Stimulated activated naive CD4-positive, alpha-beta T cell (primary cell): ENCODE data around the gene NFKBIE.

Source experiments
- DNase-seq, 6 experiments: peaks; one replicate each; lab custom pipeline; 2025; lab: John Stamatoyannopoulos, UW

Gene NFKBIE

GRCh38 chr6:44297063-44298038, 32.0 kb upstream of the NFKBIE start:
- DNase-seq: peak; percentile 14 to 64 (median 39)

- DNase-seq: peak in 1 of 6 experiments; percentile 4
Measured at GRCh38 chr6:44294832-44295791, 29.8 kb upstream of the NFKBIE start.

DNA sequence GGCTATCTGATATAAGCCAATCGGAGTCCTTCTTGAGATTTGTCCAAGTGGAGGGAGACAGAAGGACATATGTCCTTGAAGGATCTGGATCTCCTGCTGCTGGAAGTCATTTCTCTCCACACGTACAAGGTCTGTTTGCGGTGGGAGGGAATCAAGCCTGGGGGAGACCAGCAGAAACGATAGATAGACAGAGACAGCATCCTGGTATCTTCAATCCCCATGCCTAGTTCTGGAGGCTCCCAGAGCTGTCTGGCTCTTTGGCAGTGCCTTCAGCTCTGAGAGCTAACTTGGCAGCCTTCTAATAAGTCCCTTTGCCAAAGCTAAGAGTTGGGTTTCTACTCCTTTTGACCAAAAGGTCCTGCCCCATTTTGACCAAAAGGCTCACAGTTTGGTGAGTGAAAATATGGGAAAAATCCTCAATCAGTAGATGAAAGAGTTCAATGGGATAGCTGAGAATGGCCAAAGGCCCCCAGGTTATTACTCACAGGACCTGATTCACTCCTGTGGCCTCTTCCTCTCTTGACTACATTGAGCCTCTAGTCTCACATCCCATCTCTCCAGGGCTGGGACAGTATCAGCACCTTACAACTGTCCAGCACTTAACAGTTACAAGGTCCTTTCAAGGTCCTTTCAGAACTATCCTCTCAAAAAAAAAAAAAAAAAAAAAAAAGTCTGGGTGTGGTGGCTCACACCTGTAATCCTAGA, 27.5 kb upstream of the NFKBIE start:
- DNase-seq: no peak

GRCh38 chr6:44291841-44292240, 26.5 kb upstream of the NFKBIE start:
- DNase-seq: no peak

DNA sequence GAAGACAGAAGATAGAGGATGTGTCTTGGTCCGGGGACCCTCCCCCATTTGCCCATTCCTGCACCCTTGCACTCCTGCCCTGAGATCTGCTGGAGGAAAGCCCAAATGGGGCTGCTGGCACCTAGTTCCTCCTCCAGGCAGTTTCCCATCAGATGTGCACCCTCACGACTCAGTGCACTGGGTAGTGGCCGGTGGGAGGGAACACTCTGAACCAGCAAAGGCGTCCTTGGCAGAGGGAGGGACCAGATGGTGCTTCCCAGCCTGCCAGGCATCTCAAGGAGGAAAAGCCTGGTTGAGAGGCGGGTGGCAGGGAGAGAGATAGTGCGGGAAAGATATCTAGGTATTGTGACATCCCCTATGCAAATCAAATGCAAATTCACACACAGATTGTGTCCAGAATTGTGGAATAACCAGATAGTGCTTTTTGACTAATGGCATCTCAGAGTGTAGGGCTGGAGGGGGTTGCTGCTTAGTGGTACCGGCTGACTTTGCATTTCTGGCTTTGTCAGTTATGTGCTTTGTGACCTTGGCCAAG, 24.4 kb upstream of the NFKBIE start:
- no peak for DNase-seq

DNA sequence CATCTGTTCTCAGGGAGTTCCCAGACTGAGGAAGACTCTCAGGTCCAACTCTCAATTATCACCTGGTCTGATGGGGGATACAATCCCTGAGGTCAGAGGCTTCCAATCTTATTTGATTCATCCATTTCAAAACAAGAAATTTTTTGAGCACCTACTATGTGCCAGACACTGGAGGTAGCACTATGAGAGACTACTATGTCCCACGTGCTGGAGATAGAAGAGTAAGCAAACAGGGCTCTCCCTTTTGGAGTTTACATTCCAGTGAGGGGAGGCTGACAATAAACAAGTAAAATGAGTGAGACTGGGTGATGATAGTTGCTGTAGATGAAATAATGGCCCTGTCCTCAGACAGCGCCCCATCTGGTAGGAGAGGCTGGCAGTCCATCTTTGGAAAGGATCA, 21.4 kb upstream of the NFKBIE start:
- no peak for DNase-seq

- no peak for DNase-seq
Measured at GRCh38 chr6:44286285-44286565, 20.9 kb upstream of the NFKBIE start.

GRCh38 chr6:44285552-44286284, 20.4 kb upstream of the NFKBIE start:
- DNase-seq: no peak

DNA sequence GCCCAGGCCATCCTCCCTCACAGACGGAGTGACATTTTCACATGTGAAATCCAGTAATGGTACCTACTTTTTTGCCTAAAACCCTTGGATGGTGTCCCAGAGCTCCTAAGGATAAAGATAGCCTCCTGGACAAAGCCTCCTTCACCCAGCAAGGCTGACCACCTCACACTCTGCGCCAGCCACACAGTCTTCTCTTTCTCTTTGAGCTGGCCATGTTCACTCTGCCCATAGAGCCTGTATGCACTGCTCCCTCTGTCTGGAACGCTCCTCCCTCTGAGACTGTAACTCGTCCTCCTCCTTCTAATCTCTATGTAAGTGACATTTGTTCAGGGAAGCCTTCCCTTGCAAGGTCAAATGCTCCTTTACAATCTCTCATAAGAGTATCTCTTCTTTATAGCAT, 19.5 kb upstream of the NFKBIE start:
- no peak for DNase-seq

- no peak for DNase-seq
Measured at GRCh38 chr6:44284121-44284520, 18.8 kb upstream of the NFKBIE start.

- DNase-seq: no peak
Measured at GRCh38 chr6:44278774-44279697, 13.7 kb upstream of the NFKBIE start.

GRCh38 chr6:44278315-44278714, 13.0 kb upstream of the NFKBIE start:
- no peak for DNase-seq

GRCh38 chr6:44277763-44278162, 12.4 kb upstream of the NFKBIE start:
- no peak for DNase-seq

DNA sequence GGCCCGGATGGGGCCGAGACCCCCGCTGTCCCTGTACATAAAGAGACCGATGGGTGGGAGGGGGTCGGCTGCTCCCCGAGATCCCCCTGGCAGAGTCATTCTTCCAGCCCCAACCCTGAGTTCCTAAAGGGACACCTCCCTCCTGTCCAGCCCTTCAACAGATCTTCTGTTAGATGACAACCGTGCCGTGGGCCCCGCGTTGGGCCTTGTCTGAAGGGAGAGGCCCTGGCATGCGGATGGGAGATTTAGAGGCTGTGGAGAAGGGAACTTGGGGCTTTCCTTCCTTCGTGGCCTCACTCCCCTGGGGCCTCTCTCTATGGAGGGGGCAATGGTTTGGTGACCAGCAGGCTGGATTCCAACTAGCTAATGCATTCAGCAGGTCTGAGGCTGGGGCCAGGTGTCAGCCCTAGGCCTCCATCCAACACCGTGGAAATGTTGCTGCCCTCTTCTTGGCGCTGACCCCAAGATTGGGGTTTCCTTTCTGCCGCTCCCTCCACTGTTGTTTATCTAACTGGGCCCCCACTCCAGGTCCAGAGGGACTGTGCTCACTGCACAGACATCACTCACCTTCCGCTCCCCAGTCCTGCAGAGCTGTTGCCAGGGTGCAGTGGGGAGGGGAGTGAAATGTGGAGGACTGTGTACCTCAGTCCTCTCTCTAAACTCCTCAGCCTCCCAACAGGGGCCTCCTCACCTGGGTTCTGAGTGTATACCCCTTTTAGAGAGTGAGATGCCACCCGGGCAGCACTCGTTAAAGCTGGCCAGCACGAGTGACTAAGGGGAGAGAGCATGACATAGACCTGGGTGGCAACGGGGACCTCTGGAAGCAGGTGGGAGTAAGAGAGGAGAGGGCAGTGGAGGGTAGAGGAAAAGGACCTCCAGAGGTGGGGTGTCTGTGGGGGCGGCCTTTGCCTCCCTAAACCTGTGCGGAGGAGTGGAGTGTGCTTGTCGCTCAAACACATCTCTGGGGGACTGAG, 11.6 kb upstream of the NFKBIE start:
- no peak for DNase-seq

DNA sequence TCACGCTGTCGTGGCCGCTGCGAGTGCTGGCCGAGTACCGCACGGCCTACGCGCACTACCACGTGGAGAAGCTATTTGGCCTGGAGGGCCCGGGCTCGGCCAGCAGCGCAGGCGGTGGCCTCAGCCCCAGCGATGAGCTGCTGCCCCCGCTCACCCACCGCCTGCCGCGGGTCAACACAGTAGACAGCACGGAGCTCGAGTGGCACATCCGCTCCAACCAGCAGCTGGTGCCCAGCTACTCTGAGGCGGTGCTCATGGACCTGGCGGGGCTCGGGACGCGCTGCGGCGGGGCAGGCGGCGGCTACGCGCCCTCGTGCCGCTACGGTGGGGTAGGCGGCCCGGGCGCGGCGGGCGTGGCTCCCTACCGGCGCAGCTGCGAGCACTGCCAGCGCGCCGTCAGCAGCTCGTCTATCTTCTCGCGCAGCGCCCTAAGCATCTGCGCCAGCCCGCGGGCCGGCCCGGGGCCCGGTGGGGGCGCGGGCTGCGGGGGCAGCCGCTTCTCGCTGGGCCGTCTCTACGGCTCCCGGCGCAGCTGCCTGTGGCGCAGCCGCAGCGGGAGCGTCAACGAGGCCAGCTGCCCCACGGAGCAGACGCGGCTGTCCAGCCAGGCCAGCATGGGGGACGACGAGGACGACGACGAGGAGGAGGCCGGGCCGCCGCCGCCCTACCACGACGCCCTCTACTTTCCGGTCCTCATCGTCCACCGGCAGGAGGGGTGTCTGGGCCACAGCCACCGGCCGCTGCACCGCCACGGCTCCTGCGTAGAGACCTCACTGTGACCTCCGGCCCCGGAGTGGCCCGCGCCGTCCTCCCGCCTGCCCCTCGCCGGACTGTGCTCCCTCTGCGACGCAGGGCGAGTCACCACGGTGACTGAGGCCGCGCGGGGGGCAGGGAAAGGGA, 10.6 kb upstream of the NFKBIE start:
- DNase-seq: peak in 1 of 6 experiments; percentile 15

GRCh38 chr6:44275271-44275748, 10.0 kb upstream of the NFKBIE start:
- no peak for DNase-seq

DNA sequence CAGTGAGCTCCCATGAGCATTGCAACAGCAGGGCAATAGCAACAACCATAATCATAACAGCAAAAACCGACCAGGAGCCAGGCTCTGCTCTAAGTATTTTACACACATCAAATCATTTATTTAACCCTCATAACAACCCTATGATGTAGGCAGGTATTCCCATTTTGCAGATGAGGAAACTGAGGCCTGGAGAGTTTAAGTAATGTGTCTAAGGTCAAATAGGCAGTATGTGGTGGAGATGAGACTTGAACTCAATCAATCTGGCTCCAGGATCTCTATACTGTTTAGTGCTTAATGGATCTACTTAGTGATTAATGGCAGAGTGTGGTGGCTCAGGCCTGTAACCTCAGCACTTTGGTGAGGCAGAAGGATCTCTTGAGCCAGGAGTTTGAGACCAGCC, 8.3 kb upstream of the NFKBIE start:
- DNase-seq: no peak
